Tibial artery (tissue), 4 donors: ENCODE results near the gene CDC42.

ENCODE experiments used
- DNase-seq, 2 donors: peaks; one replicate each; pipeline ENCODE4 v3.0.0-alpha.2; 2019
- H3K27ac ChIP-seq, 2 donors: fragments of 200-600 bp; sonication (generic) in 1 of 2; 1 replicate in 1 of 2; 2 replicates in 1 of 2; pipeline ENCODE4 v1.5.1; 2018 to 2019; ENCODE audit warnings: mild to moderate bottlenecking in 1 of 2
- H3K27me3 ChIP-seq, 2 donors: fragments of 200-600 bp; sonication (generic) in 1 of 2; one replicate each; pipeline versions ENCODE4 v1.5.1 to v1.6.0; 2016 to 2019
- H3K36me3 ChIP-seq, 3 donors: fragments of 200-600 bp; sonication (generic) in 2 of 3; one replicate each; pipeline ENCODE4 v1.5.1; 2016 to 2019; ENCODE audit warnings: mild to moderate bottlenecking in 2 of 3
- H3K4me1 ChIP-seq, 4 donors: fragments of 200-600 bp; sonication (generic) in 2 of 4; 1 replicate in 3 of 4; 2 replicates in 1 of 4; pipeline ENCODE4 v1.5.1; 2016 to 2019
- H3K4me3 ChIP-seq, 2 donors: fragments of 200-600 bp; sonication (generic) in 1 of 2; 1 replicate in 1 of 2; 2 replicates in 1 of 2; pipeline ENCODE4 v1.5.1; 2018 to 2019; ENCODE audit warnings: mild to moderate bottlenecking in 2 of 2
- H3K9me3 ChIP-seq, 3 donors: fragments of 200-600 bp; sonication (generic) in 1 of 3; one replicate each; pipeline ENCODE4 v1.5.1; 2016 to 2019
- intact Hi-C: fragments of 100-400 bp; cut with DNase I; formaldehyde crosslinking; loops from one replicate; pipeline ENCODE4 v1.15.0; 2023; ENCODE audit warnings: low total_unique reads
- TF ChIP-seq, protein P1 (sequence below), 2 experiments: fragments of 200-600 bp in 1 of 2; fragments of 450-650 bp in 1 of 2; IDR thresholded peaks; one replicate each; pipeline ENCODE4 v1.5.1; 2017 to 2019; ENCODE audit warnings: antibody characterized with exemption in 2 of 2, mild to moderate bottlenecking in 1 of 2, moderate library complexity in 1 of 2

CDC42 gene

DNA sequence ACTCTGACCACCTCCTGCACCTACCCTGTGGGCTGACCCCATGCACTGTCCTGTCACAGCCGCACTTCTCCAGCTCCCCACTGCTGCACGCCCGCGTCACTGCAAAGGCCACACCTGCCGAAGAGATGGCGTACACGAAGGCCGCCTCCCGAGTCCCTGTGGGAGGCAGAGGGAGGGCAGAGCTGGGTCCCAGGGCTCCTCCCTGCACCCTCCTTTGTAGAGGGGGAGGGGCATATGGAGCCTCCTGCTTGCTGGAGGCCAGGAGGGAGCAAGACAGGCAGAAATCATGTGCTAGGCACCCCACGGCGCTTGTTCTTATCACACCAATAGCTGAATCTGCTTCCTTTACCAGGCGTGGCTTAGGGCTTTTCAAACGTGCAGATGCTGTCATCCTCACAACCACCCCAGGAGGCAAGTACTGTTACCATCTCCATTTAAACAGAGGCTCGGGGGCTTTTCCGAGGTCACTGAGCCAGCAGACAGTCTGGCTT lies 69.0 kb downstream of the CDC42 start:
- no peak overlapping the region for H3K4me3 ChIP-seq
- TF ChIP-seq, protein P1, sequence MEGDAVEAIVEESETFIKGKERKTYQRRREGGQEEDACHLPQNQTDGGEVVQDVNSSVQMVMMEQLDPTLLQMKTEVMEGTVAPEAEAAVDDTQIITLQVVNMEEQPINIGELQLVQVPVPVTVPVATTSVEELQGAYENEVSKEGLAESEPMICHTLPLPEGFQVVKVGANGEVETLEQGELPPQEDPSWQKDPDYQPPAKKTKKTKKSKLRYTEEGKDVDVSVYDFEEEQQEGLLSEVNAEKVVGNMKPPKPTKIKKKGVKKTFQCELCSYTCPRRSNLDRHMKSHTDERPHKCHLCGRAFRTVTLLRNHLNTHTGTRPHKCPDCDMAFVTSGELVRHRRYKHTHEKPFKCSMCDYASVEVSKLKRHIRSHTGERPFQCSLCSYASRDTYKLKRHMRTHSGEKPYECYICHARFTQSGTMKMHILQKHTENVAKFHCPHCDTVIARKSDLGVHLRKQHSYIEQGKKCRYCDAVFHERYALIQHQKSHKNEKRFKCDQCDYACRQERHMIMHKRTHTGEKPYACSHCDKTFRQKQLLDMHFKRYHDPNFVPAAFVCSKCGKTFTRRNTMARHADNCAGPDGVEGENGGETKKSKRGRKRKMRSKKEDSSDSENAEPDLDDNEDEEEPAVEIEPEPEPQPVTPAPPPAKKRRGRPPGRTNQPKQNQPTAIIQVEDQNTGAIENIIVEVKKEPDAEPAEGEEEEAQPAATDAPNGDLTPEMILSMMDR (IDR thresholded peaks at IDR 0.05), result no peak
- no peak overlapping the region for H3K27ac ChIP-seq
- intact Hi-C loops, result no loop called here
- H3K4me1 ChIP-seq, result peaks cover 0 to 15% (median 4%) of the 10 kb centered on the region in 4 donors
- H3K9me3 ChIP-seq, result no peaks in the 10 kb centered on the region
- no peaks in the 10 kb centered on the region for H3K27me3 ChIP-seq
- H3K36me3 ChIP-seq, result peaks cover 5 to 25% (median 14%) of the 10 kb centered on the region in 3 donors
- DNase-seq, result peak in 1 of 2 donors; percentile 49

DNA sequence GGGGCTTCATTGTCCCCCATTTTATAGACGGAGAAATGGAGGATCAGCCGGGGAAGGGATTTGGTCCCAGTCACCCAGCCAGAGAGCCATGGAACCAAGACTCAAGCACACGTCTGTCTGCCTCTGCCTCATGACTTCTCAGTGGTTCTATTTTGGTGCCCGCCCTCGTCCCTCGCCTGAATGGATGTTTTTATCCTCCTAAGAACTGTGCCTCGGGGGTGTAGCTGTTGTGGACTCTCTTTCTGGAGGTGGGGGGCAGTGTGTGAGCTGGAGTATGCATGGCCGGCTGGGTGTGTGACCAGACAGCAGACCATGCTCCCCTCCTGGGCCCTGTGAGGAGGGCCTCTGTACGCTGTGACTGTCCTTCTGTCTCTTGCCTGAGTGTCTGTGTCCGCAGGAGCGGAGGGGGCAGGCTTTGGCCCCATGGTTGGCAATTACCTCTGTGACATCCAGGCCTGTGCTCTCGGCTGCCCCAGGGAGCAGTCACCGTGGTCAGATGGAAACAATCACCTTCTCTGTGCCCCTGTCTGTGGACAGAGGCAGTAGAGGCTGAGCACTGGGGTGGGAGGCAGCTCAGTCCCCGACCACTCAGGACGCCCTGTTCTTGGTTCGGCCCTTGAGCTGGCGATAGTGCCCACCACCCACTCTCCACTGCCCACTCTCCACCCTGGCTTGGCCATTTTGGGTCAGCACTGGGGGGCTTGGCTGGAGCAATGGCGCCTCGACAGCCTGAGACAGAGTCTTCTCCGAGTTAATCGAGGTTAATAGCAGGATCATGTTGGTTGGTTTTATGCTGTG lies 70.0 kb downstream of the CDC42 start:
- TF ChIP-seq, protein P1 (IDR thresholded peaks at IDR 0.05), result no peak
- Histone ChIP-seq H3K27me3 (no peaks in the 10 kb centered on the region), H3K9me3 (no peaks in the 10 kb centered on the region), H3K4me3 (no peak overlapping the region), H3K27ac (no peak overlapping the region), H3K36me3 (peaks cover 5 to 25% (median 14%) of the 10 kb centered on the region in 3 donors), H3K4me1 (peaks cover 0 to 10% (median 3%) of the 10 kb centered on the region in 4 donors)
- DNase-seq, result peak in 1 of 2 donors; percentile 64
- intact Hi-C loops, result no loop called here

GRCh38 chr1:22123071-22123390 lies 70.5 kb downstream of the CDC42 start:
- Histone ChIP-seq H3K36me3 (peaks cover 5 to 23% (median 14%) of the 10 kb centered on the region in 3 donors), H3K4me1 (peaks cover 0 to 4% (median under 1%) of the 10 kb centered on the region in 4 donors), H3K27me3 (no peaks in the 10 kb centered on the region), H3K9me3 (no peaks in the 10 kb centered on the region), H3K4me3 (no peak overlapping the region), H3K27ac (no peak overlapping the region)
- TF ChIP-seq, protein P1 (IDR thresholded peaks at IDR 0.05), result no peak
- intact Hi-C loops, result no loop called here
- DNase-seq, result peak in 1 of 2 donors; percentile 45

GRCh38 chr1:22123901-22124404 lies 71.4 kb downstream of the CDC42 start:
- TF ChIP-seq, protein P1 (IDR thresholded peaks at IDR 0.05), result no peak
- intact Hi-C loops, result no loop called here
- no peak overlapping the region for H3K4me3 ChIP-seq
- no peaks in the 10 kb centered on the region for H3K9me3 ChIP-seq
- peak in 1 of 2 donors; percentile 46 for DNase-seq
- H3K27ac ChIP-seq, result no peak overlapping the region
- H3K27me3 ChIP-seq, result no peaks in the 10 kb centered on the region
- H3K36me3 ChIP-seq, result peaks cover 5 to 15% (median 14%) of the 10 kb centered on the region in 3 donors
- peaks cover 0 to 4% (median 0%) of the 10 kb centered on the region in 4 donors for H3K4me1 ChIP-seq

- Histone ChIP-seq H3K9me3 (no peaks in the 10 kb centered on the region), H3K27ac (no peak overlapping the region), H3K4me3 (no peak overlapping the region), H3K4me1 (peaks cover 0 to 4% (median 0%) of the 10 kb centered on the region in 4 donors), H3K27me3 (no peaks in the 10 kb centered on the region), H3K36me3 (peaks cover 5 to 8% (median 8%) of the 10 kb centered on the region in 3 donors)
- TF ChIP-seq, protein P1 (IDR thresholded peaks at IDR 0.05), result no peak
- peak in 1 of 2 donors; percentile 24 for DNase-seq
- intact Hi-C loops, result no loop called here
Observed at GRCh38 chr1:22124592-22125229, 72.2 kb downstream of the CDC42 start.
